ENCODE measurements around the gene PRR35.

- no peak for TF ChIP-seq CTCF (IDR thresholded peaks at IDR 0.05)
- no peak for TF ChIP-seq ZFX (IDR thresholded peaks at IDR 0.05; ENCODE audit: borderline replicate concordance)
Observed at GRCh38 chr16:556474-557173, 3.6 kb upstream of the PRR35 start.

Measured in 22Rv1 (cell line).